ENCODE results near the gene LTBR.
"Not testable (repeated sequence)": the region's sequence is repeated elsewhere in the genome, so short reads cannot be mapped to it uniquely, and the experiment has no call there.

LTBR gene

DNA sequence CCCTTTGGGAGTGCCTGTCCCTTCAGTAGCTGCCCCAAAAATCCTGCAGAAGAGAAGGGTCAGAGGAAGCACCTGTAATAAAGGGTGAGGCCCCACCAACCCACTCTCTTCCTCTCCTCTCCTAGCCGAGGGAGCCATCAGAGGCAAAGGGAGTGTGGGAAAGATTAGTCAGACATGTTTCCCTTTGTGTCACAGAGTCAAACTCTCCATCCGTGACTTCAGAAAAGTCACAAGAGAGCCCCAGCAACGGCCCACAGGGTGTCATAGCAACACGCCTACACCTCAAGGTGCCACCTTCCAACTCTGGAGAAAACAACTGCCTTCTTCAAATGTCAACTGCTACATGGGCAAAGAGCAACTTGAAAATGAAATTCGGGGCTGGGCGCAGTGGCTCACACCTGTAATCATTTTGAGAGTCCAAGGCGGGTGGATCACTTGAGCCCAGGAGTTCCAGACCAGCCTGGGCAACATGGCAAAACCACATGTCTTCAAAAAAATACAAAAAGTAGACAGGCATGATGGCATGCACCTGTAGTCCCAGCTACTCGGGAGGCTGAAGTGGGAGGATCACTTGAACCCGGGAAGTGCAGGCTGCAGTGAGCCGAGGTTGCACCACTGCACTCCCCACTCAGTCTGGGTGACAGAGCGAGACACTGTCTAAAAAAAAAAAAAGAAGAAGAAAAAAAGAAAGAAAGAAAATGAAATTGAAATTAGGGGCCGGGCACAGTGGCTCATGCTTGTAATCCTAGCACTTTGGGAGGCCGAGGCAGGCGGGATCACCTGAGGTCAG is 43.1 kb downstream of the LTBR start:
- DNase-seq, result peak; percentile 75

GRCh38 chr12:6427796-6428195 is 43.8 kb downstream of the LTBR start:
- not testable (repeated sequence) for DNase-seq

DNA sequence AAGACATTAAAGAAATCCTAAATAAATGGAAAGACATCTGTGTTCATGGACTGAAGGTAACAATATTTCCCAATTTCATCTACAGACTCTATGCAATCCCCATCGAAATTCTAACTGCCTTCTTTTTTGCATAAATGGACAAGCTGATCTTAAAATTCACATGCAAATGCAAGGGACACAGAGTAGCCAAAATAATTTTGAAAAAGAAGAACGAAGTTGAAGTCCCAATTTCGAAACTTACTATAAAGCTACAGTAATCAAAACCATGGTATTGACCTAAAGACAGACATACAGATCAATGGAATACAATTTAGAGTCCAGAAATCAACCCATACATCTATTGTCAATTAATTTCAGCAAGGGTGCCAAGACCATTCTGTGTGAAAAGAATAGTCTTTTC is 44.4 kb downstream of the LTBR start:
- no peak for DNase-seq

DNA sequence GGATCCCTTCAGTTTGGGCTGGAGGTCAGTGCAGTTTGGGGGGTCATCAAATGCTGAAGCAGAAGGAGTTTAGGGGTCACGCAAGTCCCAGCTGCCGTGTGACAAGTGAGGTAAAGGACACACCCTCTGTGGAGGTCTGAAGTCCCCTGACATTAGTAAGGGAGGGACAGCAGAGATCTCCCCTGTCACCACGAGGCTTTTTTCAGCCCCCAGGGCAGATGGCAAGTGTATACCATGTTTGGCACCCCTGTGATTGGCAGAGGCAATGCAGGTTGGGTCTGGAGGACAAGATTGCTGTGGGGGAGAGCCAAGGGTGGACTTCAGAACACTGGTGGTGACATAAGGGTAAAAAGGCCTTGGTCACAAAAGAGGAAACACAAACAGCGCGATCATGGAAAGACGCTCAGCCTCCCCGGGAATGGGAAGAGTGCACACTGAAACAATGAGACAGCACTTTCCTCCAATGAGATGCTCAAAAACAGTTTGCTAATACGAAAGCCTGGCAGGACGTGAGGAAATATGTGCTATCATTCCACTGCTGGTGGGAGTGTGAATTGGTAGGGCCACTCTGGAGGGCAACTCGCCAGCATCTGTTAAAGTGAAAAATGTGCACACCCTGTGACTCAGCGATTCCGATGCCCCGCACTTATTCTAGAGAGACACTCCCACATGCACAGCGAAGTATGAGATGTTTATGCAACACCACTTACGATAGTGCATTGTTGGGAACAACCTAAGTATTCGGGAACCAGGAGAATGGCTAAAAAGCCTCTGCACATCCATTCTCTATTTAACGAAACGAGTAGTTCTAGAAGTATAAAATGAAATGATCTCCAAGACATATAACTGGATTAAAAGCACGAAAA is 46.4 kb downstream of the LTBR start:
- DNase-seq, result no peak

DNA sequence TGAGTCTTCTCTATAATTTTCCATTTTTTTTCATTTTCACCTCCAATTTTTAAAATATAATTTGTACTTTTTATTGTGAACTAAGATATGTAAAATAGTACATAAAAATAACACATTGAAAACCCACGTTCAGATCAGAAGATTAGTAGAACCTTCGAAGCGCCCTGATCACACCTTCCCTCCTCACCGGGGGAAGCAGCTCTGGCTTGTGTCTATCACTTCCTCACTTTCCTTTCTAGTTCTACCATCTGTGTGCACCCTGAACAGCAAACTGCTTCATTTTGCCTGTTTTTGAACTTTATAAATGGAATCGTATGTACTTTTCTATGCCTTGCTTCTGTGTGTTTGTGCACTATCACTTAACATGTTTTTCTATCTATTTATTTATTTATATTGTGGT is 49.0 kb downstream of the LTBR start:
- DNase-seq, result no peak

DNA sequence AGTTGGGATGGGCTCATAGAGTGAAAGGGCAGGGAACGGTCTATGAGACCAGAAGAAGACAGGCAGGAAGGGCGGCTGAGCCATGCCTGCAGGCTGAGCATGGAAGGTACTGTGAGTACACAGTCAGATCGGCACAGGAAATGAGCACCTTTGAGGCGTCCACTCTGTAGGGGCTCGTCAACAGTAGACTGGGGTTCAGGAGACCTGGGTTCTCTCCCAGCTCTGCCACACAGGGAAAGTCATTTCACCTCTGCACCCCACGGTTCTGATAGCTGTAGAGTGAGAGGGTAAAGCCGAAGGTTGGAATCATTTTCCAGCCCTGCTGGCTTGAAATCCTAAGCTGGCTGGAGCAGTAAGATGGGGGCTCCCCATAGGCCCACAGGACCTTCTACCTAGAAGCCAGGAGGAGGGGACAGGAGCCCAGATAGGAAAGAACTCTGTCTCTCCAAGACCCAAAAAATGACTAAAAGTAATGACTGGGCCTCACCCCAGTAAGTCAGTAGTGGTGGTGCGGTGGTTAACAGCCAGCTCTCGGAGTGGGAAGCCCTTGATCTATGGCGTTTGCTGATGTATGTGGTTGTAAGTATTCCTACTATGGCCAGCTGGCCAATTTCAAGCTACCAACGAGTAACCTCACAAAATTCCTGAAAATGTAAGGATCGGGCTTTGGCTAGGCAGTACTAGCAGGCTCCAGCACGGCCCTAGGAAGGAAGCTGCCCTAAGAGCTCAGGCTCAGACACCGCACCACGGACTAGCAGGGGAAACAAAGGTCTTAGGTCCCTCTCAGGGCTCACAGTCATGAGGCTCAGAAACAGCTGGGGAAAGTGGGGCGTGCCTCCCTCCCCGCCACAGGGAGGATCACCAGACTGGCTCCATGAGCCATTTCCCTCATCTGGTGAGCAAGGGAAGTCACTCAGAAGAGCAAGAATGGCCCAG is 50.5 kb downstream of the LTBR start:
- peak; percentile 47 for DNase-seq

DNA sequence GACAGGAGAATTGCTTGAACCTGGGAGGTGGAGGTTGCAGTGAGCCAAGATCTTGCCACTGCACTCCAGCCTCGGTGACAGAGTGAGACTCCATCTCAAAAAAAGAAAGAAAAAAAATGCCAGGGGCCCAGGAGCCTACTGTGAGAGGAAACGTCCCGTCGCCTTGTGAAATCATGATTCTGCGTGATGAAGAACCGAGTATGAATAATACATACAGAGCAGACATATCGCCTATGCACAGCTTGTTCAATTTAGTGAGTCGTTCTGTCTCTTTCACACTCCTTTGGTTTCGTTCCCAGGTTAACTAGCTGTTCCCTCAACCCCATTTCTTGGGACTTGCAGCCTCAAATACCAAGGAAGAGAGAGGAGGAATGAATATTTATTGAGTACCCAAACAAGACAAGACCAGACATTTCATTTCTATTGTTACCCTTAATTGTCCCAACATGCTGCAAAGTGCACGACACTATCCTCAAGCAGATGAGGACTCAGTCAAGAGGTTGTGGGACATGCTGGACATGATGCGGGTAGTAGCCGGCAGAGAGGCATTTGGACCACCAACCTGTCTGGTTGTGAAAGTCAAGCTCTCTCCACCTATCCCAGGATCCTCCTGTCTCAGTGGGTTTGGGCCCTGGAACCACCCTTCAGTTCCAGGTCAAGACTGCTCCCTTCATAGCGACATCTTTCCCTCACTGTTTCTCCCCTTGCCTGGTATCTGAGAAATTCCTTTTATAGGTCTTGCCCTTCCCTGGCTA is 52.2 kb downstream of the LTBR start:
- DNase-seq, result no peak

DNA sequence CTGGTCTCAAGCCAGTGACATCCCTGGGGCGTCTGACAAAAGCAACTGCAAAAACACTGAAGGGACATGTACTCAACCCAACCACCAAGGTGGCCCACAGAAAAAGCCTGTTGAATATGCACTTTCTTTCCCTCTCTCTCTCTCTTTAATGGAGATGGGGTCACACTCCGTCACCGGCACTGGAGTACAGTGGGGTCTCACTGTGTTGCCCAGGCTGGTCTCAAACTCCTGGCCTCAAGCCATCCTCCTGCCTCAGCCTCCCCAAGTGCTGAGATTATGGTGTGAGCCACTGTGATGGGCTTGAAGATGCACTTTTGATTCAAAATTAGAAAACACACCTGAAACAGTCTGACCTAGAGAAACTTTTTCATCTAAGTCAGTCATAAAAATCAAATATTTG is 53.6 kb downstream of the LTBR start:
- no peak for DNase-seq

GRCh38 chr12:6438345-6438744 is 54.4 kb downstream of the LTBR start:
- DNase-seq, result no peak

DNA sequence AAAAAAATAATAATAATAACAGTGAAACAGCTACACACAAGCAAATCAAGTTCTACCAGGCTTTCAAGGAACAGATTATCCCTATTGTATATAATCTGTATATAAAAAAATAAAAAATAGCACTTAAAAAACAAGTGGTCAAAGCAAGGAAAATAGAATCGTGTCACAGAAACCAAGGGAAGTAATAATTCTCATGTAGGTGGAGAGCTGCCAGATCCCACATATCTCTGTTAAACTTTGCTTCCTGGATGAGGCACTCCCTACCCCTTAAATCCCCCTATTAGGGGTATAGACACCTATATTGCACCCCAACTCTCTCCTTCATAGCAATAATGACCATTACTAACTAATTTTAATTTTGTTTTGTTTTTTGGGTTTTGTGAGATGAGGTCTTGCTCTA is 56.4 kb downstream of the LTBR start:
- DNase-seq, result no peak

Data from effector CD4-positive, alpha-beta T cell (primary cell).